ENCODE results near the gene DNAH3.

DNAH3 gene

GRCh38 chr16:20900299-20901067 lies 250.2 kb downstream of the DNAH3 start, which contains the start of the genes DCUN1D3 and LYRM1:
DCUN1D3 (minus strand) TSS chr16:20900358; CDS start chr16:20862538, 37,820 bp downstream.
LYRM1 (plus strand) TSS chr16:20900771; CDS start chr16:20915556, 14,785 bp downstream.
- H3K36me3 ChIP-seq (ENCODE audit: insufficient read depth, low read length), result no peaks in the 10 kb centered on the region
- H3K4me3 ChIP-seq, result peak within 1 kb of the TSS; percentile 95
- H3K27ac ChIP-seq, result peak within 1 kb of the TSS; percentile 94
- DNase-seq (ENCODE audit: low read depth, low spot score), result peak; percentile 91
- H3K9ac ChIP-seq (ENCODE audit: insufficient read length), result peak within 1 kb of the TSS; percentile 93
- no peaks in the 10 kb centered on the region for H3K9me3 ChIP-seq (ENCODE audit: low read depth, low read length)
- TF ChIP-seq POLR2AphosphoS5 (IDR thresholded peaks at IDR 0.05; ENCODE audit: borderline replicate concordance, low read depth, low read length) (peak; percentile 82), EZH2 (IDR thresholded peaks at IDR 0.05) (no peak), FOXP2 (optimal IDR thresholded peaks at IDR 0.05; ENCODE audit: control extremely low read depth, extremely low read length, insufficient read depth) (peak; percentile 5)

GRCh38 chr16:20899477-20900298 lies 251.0 kb downstream of the DNAH3 start:
- H3K4me3 ChIP-seq, result peak overlapping the region; percentile 95
- H3K9ac ChIP-seq (ENCODE audit: insufficient read length), result peak overlapping the region; percentile 72
- no peaks in the 10 kb centered on the region for H3K9me3 ChIP-seq (ENCODE audit: low read depth, low read length)
- no peak for DNase-seq (ENCODE audit: low read depth, low spot score)
- no peaks in the 10 kb centered on the region for H3K36me3 ChIP-seq (ENCODE audit: insufficient read depth, low read length)
- TF ChIP-seq POLR2AphosphoS5 (IDR thresholded peaks at IDR 0.05; ENCODE audit: borderline replicate concordance, low read depth, low read length) (no peak), FOXP2 (optimal IDR thresholded peaks at IDR 0.05; ENCODE audit: control extremely low read depth, extremely low read length, insufficient read depth) (no peak), EZH2 (IDR thresholded peaks at IDR 0.05) (no peak)
- H3K27ac ChIP-seq, result no peak overlapping the region

GRCh38 chr16:20899071-20899470 lies 251.6 kb downstream of the DNAH3 start:
- Histone ChIP-seq H3K9me3 (ENCODE audit: low read depth, low read length) (no peaks in the 10 kb centered on the region), H3K4me3 (peak overlapping the region; percentile 95), H3K27ac (no peak overlapping the region), H3K36me3 (ENCODE audit: insufficient read depth, low read length) (no peaks in the 10 kb centered on the region), H3K9ac (ENCODE audit: insufficient read length) (peak overlapping the region; percentile 72)
- no peak for DNase-seq (ENCODE audit: low read depth, low spot score)
- TF ChIP-seq POLR2AphosphoS5 (IDR thresholded peaks at IDR 0.05; ENCODE audit: borderline replicate concordance, low read depth, low read length), result no peak
- no peak for TF ChIP-seq EZH2 (IDR thresholded peaks at IDR 0.05)
- no peak for TF ChIP-seq FOXP2 (optimal IDR thresholded peaks at IDR 0.05; ENCODE audit: control extremely low read depth, extremely low read length, insufficient read depth)

GRCh38 chr16:20897922-20898321 lies 252.7 kb downstream of the DNAH3 start:
- no peak for TF ChIP-seq FOXP2 (optimal IDR thresholded peaks at IDR 0.05; ENCODE audit: control extremely low read depth, extremely low read length, insufficient read depth)
- TF ChIP-seq POLR2AphosphoS5 (IDR thresholded peaks at IDR 0.05; ENCODE audit: borderline replicate concordance, low read depth, low read length), result no peak
- no peak for TF ChIP-seq EZH2 (IDR thresholded peaks at IDR 0.05)
- H3K9me3 ChIP-seq (ENCODE audit: low read depth, low read length), result no peaks in the 10 kb centered on the region
- H3K4me3 ChIP-seq, result no peak overlapping the region
- no peak overlapping the region for H3K9ac ChIP-seq (ENCODE audit: insufficient read length)
- no peaks in the 10 kb centered on the region for H3K36me3 ChIP-seq (ENCODE audit: insufficient read depth, low read length)
- H3K27ac ChIP-seq, result no peak overlapping the region
- DNase-seq (ENCODE audit: low read depth, low spot score), result no peak

- no peak for TF ChIP-seq FOXP2 (optimal IDR thresholded peaks at IDR 0.05; ENCODE audit: control extremely low read depth, extremely low read length, insufficient read depth)
- no peak for TF ChIP-seq EZH2 (IDR thresholded peaks at IDR 0.05)
- no peak for TF ChIP-seq POLR2AphosphoS5 (IDR thresholded peaks at IDR 0.05; ENCODE audit: borderline replicate concordance, low read depth, low read length)
- Histone ChIP-seq H3K27ac (no peak overlapping the region), H3K4me3 (no peak overlapping the region), H3K9ac (ENCODE audit: insufficient read length) (no peak overlapping the region), H3K9me3 (ENCODE audit: low read depth, low read length) (no peaks in the 10 kb centered on the region), H3K36me3 (ENCODE audit: insufficient read depth, low read length) (no peaks in the 10 kb centered on the region)
- no peak for DNase-seq (ENCODE audit: low read depth, low spot score)
Observed at GRCh38 chr16:20897253-20897897, 253.3 kb downstream of the DNAH3 start.

GRCh38 chr16:20894388-20894787 lies 256.3 kb downstream of the DNAH3 start:
- H3K9ac ChIP-seq (ENCODE audit: insufficient read length), result no peak overlapping the region
- H3K9me3 ChIP-seq (ENCODE audit: low read depth, low read length), result no peaks in the 10 kb centered on the region
- H3K36me3 ChIP-seq (ENCODE audit: insufficient read depth, low read length), result no peaks in the 10 kb centered on the region
- no peak overlapping the region for H3K4me3 ChIP-seq
- no peak overlapping the region for H3K27ac ChIP-seq
- no peak for DNase-seq (ENCODE audit: low read depth, low spot score)
- TF ChIP-seq POLR2AphosphoS5 (IDR thresholded peaks at IDR 0.05; ENCODE audit: borderline replicate concordance, low read depth, low read length), result no peak
- no peak for TF ChIP-seq EZH2 (IDR thresholded peaks at IDR 0.05)
- TF ChIP-seq FOXP2 (optimal IDR thresholded peaks at IDR 0.05; ENCODE audit: control extremely low read depth, extremely low read length, insufficient read depth), result no peak

- H3K9me3 ChIP-seq (ENCODE audit: low read depth, low read length), result no peaks in the 10 kb centered on the region
- H3K27ac ChIP-seq, result no peak overlapping the region
- no peaks in the 10 kb centered on the region for H3K36me3 ChIP-seq (ENCODE audit: insufficient read depth, low read length)
- no peak for DNase-seq (ENCODE audit: low read depth, low spot score)
- H3K9ac ChIP-seq (ENCODE audit: insufficient read length), result no peak overlapping the region
- TF ChIP-seq EZH2 (IDR thresholded peaks at IDR 0.05) (no peak), FOXP2 (optimal IDR thresholded peaks at IDR 0.05; ENCODE audit: control extremely low read depth, extremely low read length, insufficient read depth) (no peak), POLR2AphosphoS5 (IDR thresholded peaks at IDR 0.05; ENCODE audit: borderline replicate concordance, low read depth, low read length) (no peak)
- no peak overlapping the region for H3K4me3 ChIP-seq
Observed at GRCh38 chr16:20889625-20890275, 260.9 kb downstream of the DNAH3 start.

Data from SK-N-MC (cell line).